Measurements from ENCODE around the gene NPAS3. TPM values are rescaled to one million over a fixed set of nuclear protein-coding genes. Genes with fewer than 3 reads are reported as not detected.

The NPAS3 gene
- total RNA-seq, 2 experiments from 2014 or later, result not detected

DNA sequence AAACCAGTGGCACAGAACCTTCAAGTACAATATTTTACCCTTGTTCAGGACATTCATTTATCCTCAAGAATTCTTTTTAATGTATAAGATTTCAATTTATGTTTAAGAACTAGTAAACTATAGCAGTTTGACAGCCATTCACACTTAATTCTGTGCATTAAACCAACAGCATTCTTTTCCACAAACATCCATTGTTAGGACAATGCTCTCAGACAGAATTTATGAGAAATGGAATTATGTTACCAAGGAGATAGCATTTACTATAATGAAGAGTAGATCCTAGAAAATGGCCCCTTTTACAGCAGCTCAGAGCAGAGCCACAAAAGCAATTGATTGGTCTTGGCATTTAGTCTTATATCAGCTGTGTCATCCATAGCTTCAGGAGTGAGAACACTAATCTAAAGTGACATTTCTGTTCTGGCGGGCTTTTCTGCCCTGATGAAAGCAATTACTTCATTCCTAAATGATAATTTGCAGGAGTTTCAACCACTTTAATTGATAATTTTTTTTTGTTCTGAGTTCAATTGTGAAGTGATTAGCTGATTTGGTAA is 268.9 kb downstream of the NPAS3 start:
- intact Hi-C loops (cut with micrococcal nuclease), result no loop called here
- Mint-ChIP-seq H3K27me3 (no peaks in the 10 kb centered on the region), H3K4me1 (ENCODE audit: low read depth) (no peaks in the 10 kb centered on the region), H3K27ac (no peak overlapping the region), H3K4me3 (no peak overlapping the region), H3K36me3 (ENCODE audit: low read depth) (no peaks in the 10 kb centered on the region), H3K9me3 (peaks cover 2% of the 10 kb centered on the region)
- ChIA-PET POLR2A (no interaction called here), CTCF (no interaction called here)
- DNase-seq (no peak), ATAC-seq (no peak)
- TF ChIP-seq, protein P1, sequence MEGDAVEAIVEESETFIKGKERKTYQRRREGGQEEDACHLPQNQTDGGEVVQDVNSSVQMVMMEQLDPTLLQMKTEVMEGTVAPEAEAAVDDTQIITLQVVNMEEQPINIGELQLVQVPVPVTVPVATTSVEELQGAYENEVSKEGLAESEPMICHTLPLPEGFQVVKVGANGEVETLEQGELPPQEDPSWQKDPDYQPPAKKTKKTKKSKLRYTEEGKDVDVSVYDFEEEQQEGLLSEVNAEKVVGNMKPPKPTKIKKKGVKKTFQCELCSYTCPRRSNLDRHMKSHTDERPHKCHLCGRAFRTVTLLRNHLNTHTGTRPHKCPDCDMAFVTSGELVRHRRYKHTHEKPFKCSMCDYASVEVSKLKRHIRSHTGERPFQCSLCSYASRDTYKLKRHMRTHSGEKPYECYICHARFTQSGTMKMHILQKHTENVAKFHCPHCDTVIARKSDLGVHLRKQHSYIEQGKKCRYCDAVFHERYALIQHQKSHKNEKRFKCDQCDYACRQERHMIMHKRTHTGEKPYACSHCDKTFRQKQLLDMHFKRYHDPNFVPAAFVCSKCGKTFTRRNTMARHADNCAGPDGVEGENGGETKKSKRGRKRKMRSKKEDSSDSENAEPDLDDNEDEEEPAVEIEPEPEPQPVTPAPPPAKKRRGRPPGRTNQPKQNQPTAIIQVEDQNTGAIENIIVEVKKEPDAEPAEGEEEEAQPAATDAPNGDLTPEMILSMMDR (IDR thresholded peaks at IDR 0.05), result no peak

DNA sequence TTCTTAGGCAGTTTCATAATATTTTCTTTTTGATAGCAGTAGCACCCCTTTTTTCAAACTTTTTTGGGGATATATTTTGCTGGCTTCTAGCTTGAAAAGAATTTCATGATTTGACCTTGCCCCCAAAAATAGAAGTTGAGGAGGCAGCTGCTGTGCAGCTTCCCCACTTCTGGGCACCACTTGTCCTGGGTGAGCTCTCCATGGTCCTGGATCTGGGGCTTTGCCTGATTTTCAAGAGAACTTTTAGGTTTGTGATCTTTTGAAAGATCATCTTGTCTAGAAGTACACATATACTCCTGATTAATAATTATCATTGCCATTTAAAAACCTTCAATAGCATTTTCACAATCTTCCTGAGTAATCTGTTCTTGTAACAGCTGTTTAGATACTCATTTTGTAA is 271.6 kb downstream of the NPAS3 start:
- no peak overlapping the region for H3K4me3 Mint-ChIP-seq
- ChIA-PET CTCF (interaction anchor here (1.2 kb wide), 1 partner anchor 10 kb away, joined by 3 read pairs; no protein-coding TSS in a partner anchor), POLR2A (no interaction called here)
- no peak overlapping the region for H3K27ac Mint-ChIP-seq
- no peaks in the 10 kb centered on the region for H3K4me1 Mint-ChIP-seq (ENCODE audit: low read depth)
- TF ChIP-seq, protein P1 (IDR thresholded peaks at IDR 0.05), result no peak
- DNase-seq (no peak), ATAC-seq (no peak)
- H3K36me3 Mint-ChIP-seq (ENCODE audit: low read depth), result no peaks in the 10 kb centered on the region
- intact Hi-C loops (cut with micrococcal nuclease), result no loop called here
- H3K27me3 Mint-ChIP-seq, result no peaks in the 10 kb centered on the region
- H3K9me3 Mint-ChIP-seq, result peaks cover 2% of the 10 kb centered on the region

DNA sequence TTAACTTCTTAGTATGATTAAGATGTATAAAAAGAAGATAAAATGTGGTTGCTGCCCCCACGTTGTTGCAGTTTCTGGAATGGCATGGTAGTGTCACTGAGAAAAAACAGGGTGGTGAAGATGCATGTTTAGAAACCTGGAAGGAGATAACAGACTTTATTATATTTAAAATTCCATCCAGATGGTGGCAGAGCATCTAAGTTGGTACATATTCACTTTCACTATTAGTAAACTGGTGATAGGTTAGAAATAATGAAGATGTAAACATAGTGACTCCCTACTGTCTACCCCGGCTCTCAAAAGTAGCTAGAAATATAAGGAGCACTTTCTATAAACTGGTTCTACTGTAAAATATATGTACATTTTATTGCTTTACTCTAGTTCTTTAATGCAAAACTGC is 279.3 kb downstream of the NPAS3 start:
- H3K27ac Mint-ChIP-seq, result no peak overlapping the region
- no peak overlapping the region for H3K4me3 Mint-ChIP-seq
- TF ChIP-seq, protein P1 (IDR thresholded peaks at IDR 0.05), result no peak
- ChIA-PET CTCF (no interaction called here), POLR2A (no interaction called here)
- H3K4me1 Mint-ChIP-seq (ENCODE audit: low read depth), result no peaks in the 10 kb centered on the region
- H3K27me3 Mint-ChIP-seq, result no peaks in the 10 kb centered on the region
- no peaks in the 10 kb centered on the region for H3K36me3 Mint-ChIP-seq (ENCODE audit: low read depth)
- DNase-seq (no peak), ATAC-seq (no peak)
- intact Hi-C loops (cut with micrococcal nuclease), result no loop called here
- H3K9me3 Mint-ChIP-seq, result peaks cover 6% of the 10 kb centered on the region

DNA sequence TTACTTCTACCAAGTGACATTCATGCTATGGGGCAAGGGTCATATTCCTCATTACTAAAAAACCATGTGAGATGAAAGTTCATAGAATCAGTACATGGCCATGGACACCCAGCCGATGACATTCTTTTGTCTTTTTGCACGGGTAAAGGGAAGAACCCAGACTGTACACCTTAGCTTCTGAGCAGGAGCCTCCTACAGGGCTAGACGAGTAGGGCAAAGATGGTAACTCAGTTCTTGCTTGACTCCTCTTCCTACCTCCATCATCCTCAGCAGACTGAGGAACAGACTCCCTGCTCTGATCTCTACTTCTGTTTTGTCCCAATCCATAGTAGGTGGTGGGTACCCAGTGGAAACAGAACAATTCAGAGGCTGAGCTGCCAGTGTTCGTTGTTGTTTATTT is 281.3 kb downstream of the NPAS3 start:
- intact Hi-C loops (cut with micrococcal nuclease), result no loop called here
- Mint-ChIP-seq H3K27me3 (no peaks in the 10 kb centered on the region), H3K4me1 (ENCODE audit: low read depth) (no peaks in the 10 kb centered on the region), H3K4me3 (no peak overlapping the region), H3K36me3 (ENCODE audit: low read depth) (no peaks in the 10 kb centered on the region), H3K27ac (no peak overlapping the region), H3K9me3 (peaks cover 6% of the 10 kb centered on the region)
- TF ChIP-seq, protein P1 (IDR thresholded peaks at IDR 0.05), result no peak
- CTCF ChIA-PET, result interaction anchor here (0.8 kb wide), 1 partner anchor 10 kb away, joined by 3 read pairs; no protein-coding TSS in a partner anchor
- ATAC-seq (no peak), DNase-seq (no peak)
- POLR2A ChIA-PET, result no interaction called here

DNA sequence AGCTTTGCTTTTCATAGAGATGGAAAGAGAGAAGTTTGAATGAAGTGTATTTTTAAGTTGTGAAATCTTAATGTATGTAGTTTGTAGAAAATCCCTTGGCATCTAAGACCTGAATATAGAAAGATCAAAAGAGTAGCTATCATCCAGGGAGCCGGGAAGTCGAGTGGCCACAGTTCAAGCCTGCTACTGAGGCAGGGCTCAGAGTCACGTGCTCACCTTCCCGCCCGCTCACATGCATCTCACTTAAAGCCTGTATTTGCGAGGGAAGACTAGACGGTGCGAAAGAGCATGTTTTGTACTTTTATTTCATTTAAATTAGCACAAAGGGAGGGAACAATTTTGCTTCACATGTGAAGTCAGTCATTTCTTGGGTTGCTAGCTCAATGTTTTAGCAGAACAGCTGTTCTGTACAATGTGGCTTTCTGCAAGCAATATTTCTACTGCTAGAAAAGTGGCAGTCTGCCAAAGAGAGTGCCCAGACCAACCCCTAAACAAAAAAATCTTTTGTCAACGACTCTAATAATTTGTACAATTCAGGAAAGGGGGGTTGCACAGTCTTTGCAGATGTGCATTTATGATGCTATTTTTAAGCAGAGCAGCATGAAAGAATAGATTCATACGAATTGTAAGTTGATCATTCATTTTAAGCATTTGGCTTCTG is 290.7 kb downstream of the NPAS3 start:
- no peak overlapping the region for H3K27ac Mint-ChIP-seq
- POLR2A ChIA-PET, result no interaction called here
- ATAC-seq (no peak), DNase-seq (no peak)
- TF ChIP-seq, protein P1 (IDR thresholded peaks at IDR 0.05), result no peak
- no peaks in the 10 kb centered on the region for H3K36me3 Mint-ChIP-seq (ENCODE audit: low read depth)
- peaks cover 1% of the 10 kb centered on the region for H3K9me3 Mint-ChIP-seq
- CTCF ChIA-PET, result no interaction called here
- H3K4me3 Mint-ChIP-seq, result no peak overlapping the region
- intact Hi-C loops (cut with micrococcal nuclease), result no loop called here
- H3K4me1 Mint-ChIP-seq (ENCODE audit: low read depth), result no peaks in the 10 kb centered on the region
- H3K27me3 Mint-ChIP-seq, result no peaks in the 10 kb centered on the region

Data from activated CD8-positive, alpha-beta T cell treated with anti-CD3 and anti-CD28 coated beads for 36 hours (primary cell).